GM20431 (cell line): ENCODE data around the gene THSD4.

ENCODE experiments used
- in situ Hi-C: fragments of 300-500 bp; cut with MseI, MboI; formaldehyde crosslinking; loops from one replicate; pipeline ENCODE4 v1.15.0; 2020; ENCODE audit warnings: low sequenced_read_pairs; ENCODE audit not compliant: unreplicated experiment

The THSD4 gene

GRCh38 chr15:71489570-71489969 is 374.3 kb downstream of the THSD4 start:
- in situ Hi-C loops, result no loop called here

- in situ Hi-C loops, result no loop called here
Observed at GRCh38 chr15:71493526-71493925, 378.3 kb downstream of the THSD4 start.

- in situ Hi-C loops, result no loop called here
Observed at GRCh38 chr15:71494563-71495397, 379.5 kb downstream of the THSD4 start.

- in situ Hi-C loops, result no loop called here
Observed at GRCh38 chr15:71495398-71495780, 380.1 kb downstream of the THSD4 start.

GRCh38 chr15:71496336-71496955 is 381.2 kb downstream of the THSD4 start:
- in situ Hi-C loops, result no loop called here

- in situ Hi-C loops, result no loop called here
Observed at GRCh38 chr15:71501344-71502076, 386.2 kb downstream of the THSD4 start.

GRCh38 chr15:71502077-71502432 is 386.8 kb downstream of the THSD4 start:
- in situ Hi-C loops, result no loop called here

- in situ Hi-C loops, result no loop called here
Observed at GRCh38 chr15:71505962-71506361, 390.7 kb downstream of the THSD4 start.

- in situ Hi-C loops, result no loop called here
Observed at GRCh38 chr15:71506946-71507345, 391.7 kb downstream of the THSD4 start.

GRCh38 chr15:71508081-71508682 is 392.9 kb downstream of the THSD4 start:
- in situ Hi-C loops, result no loop called here

- in situ Hi-C loops, result no loop called here
Observed at GRCh38 chr15:71509139-71509538, 393.9 kb downstream of the THSD4 start.

GRCh38 chr15:71510763-71511162 is 395.5 kb downstream of the THSD4 start:
- in situ Hi-C loops, result no loop called here

GRCh38 chr15:71511796-71512681 is 396.8 kb downstream of the THSD4 start:
- in situ Hi-C loops, result no loop called here

GRCh38 chr15:71512682-71513006 is 397.4 kb downstream of the THSD4 start:
- in situ Hi-C loops, result no loop called here

- in situ Hi-C loops, result no loop called here
Observed at GRCh38 chr15:71515375-71516186, 400.3 kb downstream of the THSD4 start.

GRCh38 chr15:71517751-71518150 is 402.5 kb downstream of the THSD4 start:
- in situ Hi-C loops, result no loop called here

- in situ Hi-C loops, result no loop called here
Observed at GRCh38 chr15:71518661-71519060, 403.4 kb downstream of the THSD4 start.

GRCh38 chr15:71526060-71526820 is 411.0 kb downstream of the THSD4 start:
- in situ Hi-C loops, result no loop called here
